GM12865 (cell line): ENCODE results near the gene OR8G1.

Experiments used
- DNase-seq: peaks from one replicate; pipeline ENCODE4 v3.0.0; 2010; ENCODE audit warnings: low read depth
- H3K4me3 ChIP-seq: 2 replicates; pipeline ENCODE4 v1.5.1; 2011; ENCODE audit warnings: mild to moderate bottlenecking, low read depth, low read length, control low read depth
- TF ChIP-seq, protein P1 (sequence below): IDR thresholded peaks from 2 replicates; pipeline ENCODE4 v1.5.1; 2011; ENCODE audit warnings: low read length, control low read depth, low read depth, inconsistent platforms; ENCODE audit not compliant: insufficient read depth; ENCODE audit errors: missing control alignments

OR8G1 gene

DNA sequence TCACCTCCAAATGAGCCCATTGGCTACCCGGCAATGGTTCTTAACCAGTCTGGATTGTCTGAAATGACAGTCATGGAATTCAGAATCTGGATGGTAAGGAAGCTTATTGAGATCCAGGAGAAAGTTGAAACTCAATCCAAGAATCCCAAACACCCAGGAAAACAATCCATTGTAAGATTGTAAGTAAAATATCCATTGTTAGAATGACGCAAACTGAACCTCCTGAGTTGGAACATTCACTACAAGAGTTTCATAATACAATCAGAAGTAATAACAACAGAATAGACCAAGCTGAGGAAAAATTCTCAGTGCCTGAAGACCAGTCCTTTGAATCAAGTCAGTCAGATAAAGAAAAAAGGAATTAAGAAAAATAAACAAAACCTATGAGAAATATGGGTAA is 37.4 kb downstream of the OR8G1 start:
- TF ChIP-seq, protein P1, sequence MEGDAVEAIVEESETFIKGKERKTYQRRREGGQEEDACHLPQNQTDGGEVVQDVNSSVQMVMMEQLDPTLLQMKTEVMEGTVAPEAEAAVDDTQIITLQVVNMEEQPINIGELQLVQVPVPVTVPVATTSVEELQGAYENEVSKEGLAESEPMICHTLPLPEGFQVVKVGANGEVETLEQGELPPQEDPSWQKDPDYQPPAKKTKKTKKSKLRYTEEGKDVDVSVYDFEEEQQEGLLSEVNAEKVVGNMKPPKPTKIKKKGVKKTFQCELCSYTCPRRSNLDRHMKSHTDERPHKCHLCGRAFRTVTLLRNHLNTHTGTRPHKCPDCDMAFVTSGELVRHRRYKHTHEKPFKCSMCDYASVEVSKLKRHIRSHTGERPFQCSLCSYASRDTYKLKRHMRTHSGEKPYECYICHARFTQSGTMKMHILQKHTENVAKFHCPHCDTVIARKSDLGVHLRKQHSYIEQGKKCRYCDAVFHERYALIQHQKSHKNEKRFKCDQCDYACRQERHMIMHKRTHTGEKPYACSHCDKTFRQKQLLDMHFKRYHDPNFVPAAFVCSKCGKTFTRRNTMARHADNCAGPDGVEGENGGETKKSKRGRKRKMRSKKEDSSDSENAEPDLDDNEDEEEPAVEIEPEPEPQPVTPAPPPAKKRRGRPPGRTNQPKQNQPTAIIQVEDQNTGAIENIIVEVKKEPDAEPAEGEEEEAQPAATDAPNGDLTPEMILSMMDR: no peak
- no peak overlapping the region for H3K4me3 ChIP-seq
- no peak for DNase-seq

DNA sequence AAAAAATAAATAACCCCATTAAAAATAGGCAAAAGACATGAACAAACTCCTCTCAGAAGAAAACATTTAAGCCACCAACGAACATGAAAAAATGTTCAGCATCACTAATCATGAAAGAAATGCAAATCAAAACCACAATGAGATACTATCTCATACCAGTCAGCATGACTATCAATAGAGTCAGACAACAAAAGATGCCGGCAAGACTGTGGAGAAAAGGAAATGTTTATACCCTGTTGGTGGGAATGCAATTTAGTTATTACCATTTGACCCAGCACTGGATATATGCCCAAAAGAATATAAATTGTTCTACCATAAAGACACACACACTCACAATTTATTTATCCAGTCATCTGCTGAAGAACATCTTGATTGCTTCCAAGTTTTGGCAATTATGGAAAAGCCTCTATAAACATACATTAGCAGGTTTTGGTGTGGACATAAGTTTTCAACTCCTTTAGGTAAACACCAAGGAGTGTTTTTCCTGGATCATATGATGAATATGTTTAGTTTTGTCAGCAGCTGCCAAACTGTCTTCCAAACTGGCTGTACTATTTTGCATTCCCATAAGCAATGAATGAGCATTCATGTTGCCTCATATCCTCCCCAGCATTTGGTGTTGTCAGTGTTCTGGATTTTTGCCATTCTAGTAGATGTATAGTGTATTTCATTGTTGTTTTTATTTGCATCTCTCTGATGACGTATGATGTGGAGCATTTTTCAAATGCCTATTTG is 44.9 kb downstream of the OR8G1 start:
- DNase-seq: no peak
- TF ChIP-seq, protein P1: no peak
- no peak overlapping the region for H3K4me3 ChIP-seq

DNA sequence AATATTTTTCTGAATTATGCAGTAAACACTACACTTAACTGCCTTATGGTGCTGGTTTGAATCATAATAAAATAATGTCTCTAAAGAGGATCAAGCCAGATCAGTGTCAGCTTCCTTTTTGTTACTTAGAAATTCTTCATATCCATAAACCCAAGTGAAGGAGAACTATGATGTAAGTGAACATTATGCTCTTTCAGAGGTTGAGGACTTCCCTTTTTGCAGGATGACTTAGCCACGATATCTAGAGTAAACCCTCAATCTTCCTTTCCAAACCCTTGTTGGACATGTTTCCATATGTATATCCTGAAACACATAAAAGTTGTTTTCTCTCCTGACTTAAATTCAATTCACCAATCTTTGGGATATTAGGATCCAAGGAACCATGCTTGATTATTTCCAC is 53.8 kb downstream of the OR8G1 start:
- TF ChIP-seq, protein P1: no peak
- no peak for DNase-seq
- H3K4me3 ChIP-seq: no peak overlapping the region

DNA sequence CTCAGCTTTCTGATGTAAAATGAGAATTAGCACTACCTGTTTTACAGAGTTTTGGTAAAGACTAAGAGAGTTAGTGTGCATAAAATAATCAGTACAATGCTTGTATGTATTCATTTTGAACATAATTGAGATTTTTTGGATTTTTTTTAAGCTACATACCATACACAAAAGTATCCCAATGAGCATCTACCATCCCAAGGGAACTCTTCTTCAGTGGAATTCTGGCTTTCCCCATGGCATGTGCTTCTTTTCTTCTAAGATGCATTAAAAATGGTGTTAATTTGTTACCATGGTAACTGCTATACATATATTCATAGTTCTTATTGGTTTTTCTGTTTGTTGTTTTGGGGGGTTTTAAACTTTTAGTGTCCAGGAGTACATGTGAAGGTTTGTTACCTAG is 55.1 kb downstream of the OR8G1 start:
- TF ChIP-seq, protein P1: no peak
- no peak for DNase-seq
- H3K4me3 ChIP-seq: no peak overlapping the region

DNA sequence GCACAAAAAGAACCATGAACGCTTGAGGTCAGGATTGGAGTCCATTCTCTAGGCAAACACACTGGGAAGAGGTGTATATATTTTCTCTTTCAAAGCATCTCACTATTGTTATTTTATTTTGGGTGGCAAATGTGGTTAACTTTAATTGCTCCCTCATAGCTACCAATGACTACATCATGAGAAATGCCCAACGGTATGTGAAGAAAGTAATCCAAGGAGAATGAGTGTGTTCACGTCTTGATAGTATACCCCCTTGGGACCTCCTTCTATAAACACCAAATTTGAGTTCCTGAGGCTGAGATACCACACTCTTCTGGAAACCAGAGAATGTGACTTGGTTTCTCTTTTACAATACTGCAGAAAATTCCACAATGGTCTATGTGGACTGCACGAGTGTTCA is 57.0 kb downstream of the OR8G1 start:
- TF ChIP-seq, protein P1: no peak
- H3K4me3 ChIP-seq: no peak overlapping the region
- DNase-seq: no peak

DNA sequence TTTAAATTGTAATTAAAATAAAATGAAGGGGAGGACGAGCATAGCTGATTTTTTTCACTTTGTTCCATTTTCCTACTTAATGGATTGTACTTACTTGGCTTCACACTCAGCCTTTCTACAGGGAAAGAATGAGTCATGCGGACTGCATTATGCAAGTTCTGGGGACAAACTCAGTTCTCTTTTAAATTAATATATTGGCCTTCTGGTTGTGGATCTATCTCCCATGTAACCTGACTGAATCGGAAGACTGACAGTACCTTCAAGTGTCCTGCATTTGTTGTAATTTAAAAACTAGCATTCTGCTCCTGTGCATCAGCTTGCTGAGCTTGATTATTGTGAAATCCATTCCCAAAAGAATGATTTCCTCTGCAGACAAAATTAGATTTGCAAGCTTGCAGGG is 60.7 kb downstream of the OR8G1 start:
- no peak overlapping the region for H3K4me3 ChIP-seq
- TF ChIP-seq, protein P1: no peak
- no peak for DNase-seq
